Measurements from ENCODE around the gene HOXA6.

HOXA6 gene

DNA sequence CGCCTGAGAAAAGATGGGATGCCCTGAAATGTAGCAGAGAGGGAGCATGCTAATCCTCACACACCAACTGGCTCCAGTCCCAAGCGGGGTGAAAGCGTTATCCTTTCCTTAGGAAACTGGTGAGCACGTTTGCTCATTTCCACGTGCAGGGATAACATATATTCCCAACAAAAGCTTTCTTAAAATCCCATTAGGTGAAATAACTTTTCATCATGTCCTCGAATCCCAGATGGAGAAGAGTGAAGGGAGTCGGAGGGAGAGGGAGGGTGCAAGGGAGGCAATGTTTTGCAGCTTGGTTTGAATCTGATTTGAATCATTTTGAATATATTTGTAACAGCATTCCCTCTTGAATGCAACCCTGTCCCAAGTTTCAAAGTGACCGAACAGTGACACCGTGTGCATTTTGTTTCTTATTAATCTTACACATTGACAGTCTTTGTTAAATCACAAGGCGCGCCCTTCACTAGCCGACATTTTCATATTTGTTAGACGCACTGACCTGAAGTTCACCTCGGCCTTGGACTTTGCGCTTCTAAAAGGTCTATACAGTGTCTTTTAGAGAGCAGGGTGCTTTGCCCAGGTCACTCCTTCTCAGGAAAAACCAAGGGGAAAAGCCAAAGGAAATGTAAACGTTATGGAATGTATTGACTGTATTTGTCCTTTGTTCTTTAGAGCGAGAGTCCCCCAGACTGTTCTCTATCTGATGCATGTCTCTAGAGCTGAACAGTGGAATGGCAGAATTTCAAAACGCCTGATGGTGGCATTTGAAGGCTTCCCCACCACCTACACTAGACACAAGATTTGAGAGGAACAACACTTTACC, 14.0 kb downstream of the HOXA6 start:
- DNase-seq = no peak

- no peak for DNase-seq
Observed at GRCh38 chr7:27132978-27133377, 14.6 kb downstream of the HOXA6 start.

DNA sequence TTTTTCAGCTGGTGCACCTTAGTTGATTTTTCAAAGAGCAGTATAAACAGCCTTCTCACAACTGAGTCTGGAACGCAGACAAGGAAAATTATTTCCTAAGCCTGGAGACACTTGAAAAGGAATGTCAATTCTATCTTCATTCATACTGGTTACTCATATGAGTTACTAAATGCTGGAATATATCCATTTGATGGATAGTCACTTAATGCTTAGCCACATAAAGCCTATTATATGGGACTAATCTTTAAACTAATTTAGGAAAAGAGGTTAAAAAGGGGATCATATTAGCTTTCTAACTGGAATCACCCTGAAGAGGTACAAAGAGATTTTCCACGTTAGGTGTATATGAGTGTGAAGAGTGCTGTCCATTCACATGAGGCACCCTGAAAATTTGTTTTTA, 15.4 kb downstream of the HOXA6 start:
- no peak for DNase-seq

DNA sequence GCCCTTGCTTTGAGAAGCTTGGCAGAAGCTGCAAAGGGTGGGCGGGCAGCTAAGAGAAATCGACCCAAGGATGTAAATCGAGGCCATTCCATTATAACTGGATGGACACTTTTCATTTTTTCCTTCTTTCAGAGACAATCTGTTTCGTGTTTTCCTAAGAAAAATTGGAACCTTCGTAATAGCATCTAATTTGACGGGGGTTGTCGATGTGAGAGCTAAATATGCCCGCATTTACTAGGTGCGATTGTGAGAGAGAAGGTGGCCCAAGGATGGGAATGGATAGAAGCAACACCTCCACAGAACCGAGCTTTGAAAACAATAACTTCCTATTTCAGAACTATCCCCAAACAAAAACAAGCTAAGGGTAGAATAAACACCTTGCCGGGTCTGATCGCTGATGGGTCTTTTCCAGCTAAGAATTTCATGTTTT, 16.2 kb downstream of the HOXA6 start:
- no peak for DNase-seq

GRCh38 chr7:27130540-27131389, 16.8 kb downstream of the HOXA6 start, which contains the start of gene HOXA4:
TSS of gene HOXA4 (minus strand) at chr7:27130757. CDS start at chr7:27130733, 24 bp downstream.
- DNase-seq = no peak

DNA sequence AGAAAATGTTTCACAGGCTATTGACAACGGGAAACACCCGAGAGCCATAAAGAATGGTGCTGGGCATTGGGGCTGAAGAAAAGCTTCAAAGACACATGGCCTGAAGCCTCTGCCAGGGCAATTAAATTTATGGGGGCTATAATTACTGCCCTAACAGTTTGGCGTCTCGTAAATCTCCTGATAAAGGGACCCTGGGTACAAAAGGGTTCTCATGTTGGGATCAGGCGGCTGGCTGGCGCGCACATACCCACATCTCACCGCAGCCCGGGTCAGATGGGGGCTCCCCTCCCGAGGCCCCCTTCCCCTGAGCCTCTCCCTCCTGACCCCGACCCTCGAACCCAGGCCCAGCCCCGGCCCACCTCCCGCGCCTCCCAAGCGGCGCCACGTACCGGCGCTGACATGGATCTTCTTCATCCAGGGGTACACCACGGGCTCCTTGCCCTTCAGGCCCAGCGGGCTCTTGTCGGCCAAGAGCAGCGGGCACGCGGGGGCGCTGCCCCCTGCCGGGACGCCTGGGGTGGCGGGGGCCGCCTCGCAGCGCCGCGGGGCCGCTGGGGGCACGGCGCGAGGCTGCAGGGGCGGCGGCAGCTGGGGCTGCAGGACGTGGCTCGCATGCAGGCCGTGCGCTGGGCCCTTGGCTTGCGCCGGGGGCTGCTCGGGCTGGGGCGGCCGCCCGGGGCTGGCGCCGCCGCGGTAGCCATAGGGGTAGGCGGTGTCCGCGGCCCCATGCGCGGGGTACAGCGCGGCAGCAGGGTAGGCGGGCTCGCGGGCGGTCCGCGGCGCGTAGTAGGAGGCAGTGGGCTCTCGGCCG, 17.6 kb downstream of the HOXA6 start:
- no peak for DNase-seq

GRCh38 chr7:27128776-27129728, 18.5 kb downstream of the HOXA6 start:
- no peak for DNase-seq

DNA sequence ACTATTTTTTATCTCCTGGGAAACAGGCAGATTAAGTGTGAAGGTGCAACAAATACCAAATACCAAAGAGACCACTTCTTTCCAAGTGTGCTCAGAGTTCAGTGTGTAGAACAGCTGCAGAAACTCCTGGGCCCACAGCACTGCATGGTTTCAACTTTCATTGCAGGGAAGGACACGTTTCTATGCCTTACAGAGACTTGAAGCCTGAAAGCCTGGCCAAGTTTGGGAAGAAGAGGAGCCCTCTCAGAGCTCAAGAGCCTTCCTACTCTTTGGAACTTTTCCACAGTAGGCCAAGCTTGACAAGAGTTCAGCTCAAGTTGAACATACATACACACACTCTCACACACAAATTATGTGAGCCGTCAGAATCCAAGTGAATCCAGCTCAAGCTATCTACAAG, 19.5 kb downstream of the HOXA6 start:
- no peak for DNase-seq

DNA sequence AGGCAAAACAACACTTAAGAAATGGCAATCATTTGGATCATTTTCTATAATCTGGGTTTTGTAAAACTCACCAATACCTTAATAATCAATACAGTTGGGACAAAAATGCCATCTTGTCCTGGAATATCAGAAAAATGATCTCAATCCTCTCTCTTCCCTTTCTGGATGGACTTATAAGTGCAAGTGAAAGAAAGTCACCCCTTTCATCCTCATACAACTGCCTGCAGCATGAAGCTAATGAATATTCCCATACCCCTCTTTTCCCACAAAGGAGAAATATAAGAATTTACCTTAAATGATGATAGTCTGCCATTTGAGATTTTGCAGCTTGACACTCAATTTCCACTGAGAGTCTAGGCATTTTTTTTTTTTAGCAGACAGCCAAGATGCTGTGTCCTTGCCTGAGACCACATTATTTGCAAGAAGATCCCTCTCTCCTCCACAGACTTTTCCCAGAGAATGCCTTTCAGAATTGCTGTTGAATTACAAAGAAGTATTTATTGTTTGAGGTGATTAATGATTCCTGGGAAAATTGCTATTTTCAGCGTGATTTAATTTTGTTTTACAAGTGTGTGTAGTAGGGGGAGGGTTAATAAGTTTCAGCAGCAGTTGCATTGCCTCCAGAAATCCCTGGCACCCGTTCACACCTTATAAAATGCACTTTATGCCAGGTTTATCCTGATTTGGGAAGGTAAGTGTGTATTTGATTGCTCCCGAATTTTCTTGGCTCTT, 20.8 kb downstream of the HOXA6 start:
- no peak for DNase-seq

GRCh38 chr7:27125986-27126394, 21.6 kb downstream of the HOXA6 start:
- no peak for DNase-seq

DNA sequence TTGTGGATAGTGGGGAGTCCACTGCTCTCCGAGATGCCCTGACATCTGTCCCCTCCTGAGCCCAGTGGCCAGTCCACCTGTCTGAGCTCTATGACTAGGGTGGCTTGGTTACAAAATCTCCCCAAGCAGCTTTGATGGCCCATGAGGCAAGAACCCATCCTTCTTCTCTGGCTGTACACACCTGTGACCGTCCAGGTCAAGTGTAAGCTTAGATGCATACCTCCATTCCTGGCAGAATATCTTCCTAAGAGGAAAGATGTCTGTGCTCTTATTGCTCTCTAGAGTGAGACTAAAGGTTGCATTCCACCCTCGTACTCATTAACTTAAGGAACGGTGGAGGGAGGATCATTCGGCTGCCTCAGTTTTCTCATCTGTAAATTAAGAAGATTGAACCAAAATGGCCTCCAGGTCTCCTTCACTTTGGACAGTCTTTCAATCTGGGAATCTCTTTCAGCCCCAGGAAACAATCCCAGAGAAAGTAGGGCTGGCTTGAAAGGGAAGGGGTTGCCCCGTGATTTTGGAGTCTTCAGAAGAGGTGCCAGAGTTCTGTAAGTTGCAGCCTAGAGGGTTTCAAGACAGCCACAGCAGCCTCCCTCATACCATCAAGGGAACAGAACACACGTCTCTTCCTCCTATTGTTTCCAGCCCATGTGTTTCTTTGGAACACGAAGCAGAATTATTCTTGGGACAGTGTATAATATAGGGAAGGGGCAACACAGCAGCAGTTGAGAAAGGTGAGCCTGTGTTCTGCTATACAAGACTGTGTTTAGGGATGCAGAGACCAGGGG, 22.5 kb downstream of the HOXA6 start:
- no peak for DNase-seq

DNA sequence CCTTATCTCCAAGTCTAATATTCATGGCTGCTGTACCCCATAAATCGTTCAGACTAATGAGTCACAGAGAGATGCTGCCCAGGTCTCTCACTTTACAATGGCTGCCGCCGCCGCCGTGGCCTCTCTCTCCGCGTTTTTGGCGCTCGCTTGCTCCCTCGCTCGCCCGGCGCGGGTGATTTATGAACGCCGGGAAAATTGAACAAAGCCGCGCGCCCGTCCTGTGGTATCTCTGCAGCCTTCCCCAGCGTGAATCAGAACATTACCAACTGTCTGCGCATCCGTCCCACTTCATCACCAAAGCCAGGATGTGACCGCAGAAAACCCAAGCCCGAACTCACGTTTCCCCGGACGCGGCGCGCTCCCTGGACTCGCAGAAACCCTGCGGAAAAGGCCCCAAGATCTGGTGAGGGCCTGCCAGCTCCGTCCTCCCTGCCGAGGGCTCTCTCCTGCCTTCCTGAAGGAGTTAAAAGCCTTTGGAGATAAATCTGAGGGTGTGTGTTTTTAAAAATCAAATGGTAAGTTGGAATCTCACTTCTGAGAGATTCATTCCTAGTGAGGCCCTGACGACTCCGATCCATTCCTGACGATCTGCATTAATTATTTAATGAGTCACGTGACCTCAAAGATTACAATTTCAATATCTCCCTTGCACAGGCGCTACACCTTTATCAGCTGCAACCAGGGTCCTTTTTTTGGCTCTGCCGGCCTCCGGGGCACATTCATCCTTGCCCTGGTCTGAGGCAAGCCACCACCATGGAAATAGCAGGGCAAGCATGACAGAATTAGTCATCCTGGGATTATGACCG, 23.3 kb downstream of the HOXA6 start:
- no peak for DNase-seq

- DNase-seq = no peak
Observed at GRCh38 chr7:27123477-27124053, 24.0 kb downstream of the HOXA6 start.

- no peak for DNase-seq
Observed at GRCh38 chr7:27123007-27123476, 24.5 kb downstream of the HOXA6 start.

GRCh38 chr7:27122077-27122910, 25.3 kb downstream of the HOXA6 start:
- no peak for DNase-seq

- DNase-seq = no peak
Observed at GRCh38 chr7:27121684-27122076, 25.9 kb downstream of the HOXA6 start.

- DNase-seq = no peak
Observed at GRCh38 chr7:27119412-27119911, 28.1 kb downstream of the HOXA6 start.

DNA sequence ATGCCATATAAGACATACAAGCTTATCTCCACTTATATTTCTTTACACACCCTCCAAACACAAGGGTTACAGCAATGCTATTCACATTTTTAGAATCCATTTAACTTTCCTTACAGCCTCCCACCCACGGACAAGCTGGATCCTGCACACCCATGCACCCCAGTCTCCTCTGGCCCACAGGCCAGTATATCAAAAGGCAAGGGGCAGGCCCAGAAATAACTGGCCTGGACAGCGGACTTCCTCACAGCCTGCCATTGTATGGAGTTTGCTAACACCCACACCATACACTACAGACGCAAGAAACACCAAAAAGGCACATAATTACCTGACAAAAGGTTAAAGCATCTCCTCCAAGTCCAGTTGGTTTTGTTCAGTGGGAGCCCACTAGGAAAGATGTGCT, 29.0 kb downstream of the HOXA6 start:
- no peak for DNase-seq
